DMS 273 (cell line): ENCODE measurements around the gene TBX18.

Experiments used
- DNase-seq: peaks from one replicate; lab custom pipeline; 2025; ENCODE audit not compliant: unreplicated experiment; lab: John Stamatoyannopoulos, UW

TBX18 gene

GRCh38 chr6:84773133-84773430, 8.7 kb upstream of the TBX18 start:
- DNase-seq: no peak

- no peak for DNase-seq
Observed at GRCh38 chr6:84772428-84773132, 8.2 kb upstream of the TBX18 start.

DNA sequence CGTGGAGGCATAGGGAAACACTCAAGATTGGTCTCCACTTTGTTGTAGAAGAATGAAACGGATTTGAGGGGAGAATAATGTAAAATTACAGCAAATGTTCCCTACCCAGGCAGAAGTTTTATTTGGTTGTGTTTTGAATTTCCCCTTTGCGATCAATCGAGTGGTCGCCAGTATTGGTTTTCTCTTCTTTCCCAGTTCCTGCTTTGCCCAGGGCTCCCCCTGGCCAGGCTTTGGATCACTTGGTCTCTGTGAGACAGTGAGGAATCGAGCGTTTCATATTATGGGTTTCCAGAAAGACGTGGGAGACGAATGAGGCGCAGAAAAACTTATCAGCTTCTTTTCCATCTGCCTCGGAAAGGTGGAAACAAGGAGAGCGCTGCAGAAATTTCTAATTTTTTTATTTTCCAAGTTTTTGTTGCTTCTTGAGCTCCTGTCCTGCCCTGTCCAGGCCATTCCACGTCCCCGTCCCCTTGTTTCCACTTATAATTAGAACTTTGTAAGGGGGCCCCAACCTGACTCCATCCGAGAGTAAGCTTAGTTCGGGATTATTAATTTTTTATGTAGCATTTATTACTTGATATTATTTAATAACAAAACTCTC, 7.5 kb upstream of the TBX18 start:
- no peak for DNase-seq

GRCh38 chr6:84771125-84771755, 6.8 kb upstream of the TBX18 start:
- no peak for DNase-seq

DNA sequence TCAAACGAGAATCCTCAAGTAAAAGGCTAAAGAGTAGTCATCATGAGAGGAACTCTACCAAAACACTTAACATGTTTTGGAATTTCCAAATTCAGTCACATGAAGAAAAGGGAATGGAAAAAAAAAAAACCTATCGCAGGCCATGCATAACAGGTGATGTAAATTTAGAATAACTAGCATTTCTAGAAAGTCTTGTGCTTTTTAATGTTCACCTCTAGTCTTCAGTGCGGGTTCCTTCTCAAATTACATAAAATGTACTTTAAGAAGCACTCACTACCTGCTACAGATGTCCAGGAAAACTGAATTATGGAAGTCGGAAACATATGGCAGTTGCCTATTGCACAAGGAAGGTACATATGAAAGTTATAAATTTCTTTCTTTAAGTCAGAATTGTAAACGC, 6.1 kb upstream of the TBX18 start:
- DNase-seq: no peak

DNA sequence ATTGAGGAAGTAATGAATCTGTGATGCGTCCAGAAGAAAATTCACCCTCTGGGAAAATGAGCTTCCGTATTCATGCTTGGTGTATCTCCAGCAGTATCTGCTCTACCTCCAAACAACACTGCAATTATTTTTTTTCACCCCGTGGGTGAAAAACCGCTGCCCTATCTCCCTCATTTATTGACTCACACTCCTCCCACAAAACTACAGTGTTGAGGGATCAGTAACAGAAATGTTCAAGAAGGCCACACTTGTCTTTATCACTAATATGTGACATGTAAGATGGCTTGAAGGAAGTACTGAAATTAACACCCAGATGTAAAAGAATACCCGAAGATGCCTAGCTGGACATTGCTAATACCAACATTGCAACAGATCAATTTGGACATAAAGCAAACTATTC, 4.9 kb upstream of the TBX18 start:
- no peak for DNase-seq

- DNase-seq: no peak
Observed at GRCh38 chr6:84768442-84769174, 4.2 kb upstream of the TBX18 start.

GRCh38 chr6:84767526-84768201, 3.3 kb upstream of the TBX18 start:
- no peak for DNase-seq

DNA sequence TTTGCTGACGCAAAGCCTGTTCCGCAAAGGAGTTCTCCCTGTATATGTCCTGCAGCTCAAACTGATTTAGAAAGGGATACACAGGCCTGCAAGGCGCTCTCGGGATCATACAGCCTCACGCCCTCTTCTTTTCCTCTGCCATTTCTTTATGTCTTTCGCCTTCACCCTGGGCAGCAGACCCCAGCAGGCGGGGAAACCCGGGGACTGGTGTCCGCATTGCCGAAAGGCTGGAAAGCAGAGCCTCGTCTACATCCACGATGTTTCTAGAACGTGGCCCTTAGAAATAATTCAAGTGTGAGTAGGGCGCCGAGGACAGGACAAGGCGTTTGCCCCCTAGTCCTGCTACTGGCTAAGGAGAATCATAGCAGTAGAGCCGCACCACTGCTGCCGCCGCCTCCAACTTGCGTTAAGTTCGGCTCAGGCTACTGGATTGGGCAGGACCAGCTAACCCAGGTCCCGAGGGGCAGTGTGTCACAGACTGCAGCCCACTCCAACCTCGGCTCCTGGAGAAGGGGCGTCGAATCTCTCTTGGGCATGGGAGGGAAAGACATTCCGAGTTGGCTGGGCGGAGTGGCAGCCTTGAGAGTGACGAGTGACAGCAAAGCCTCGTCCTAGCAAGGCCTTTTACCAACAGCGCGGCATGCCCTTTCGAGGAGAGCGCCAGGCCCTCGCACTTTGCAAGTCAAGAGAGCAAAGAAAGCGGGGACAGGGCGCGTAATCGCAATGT, 2.6 kb upstream of the TBX18 start:
- DNase-seq: no peak

DNA sequence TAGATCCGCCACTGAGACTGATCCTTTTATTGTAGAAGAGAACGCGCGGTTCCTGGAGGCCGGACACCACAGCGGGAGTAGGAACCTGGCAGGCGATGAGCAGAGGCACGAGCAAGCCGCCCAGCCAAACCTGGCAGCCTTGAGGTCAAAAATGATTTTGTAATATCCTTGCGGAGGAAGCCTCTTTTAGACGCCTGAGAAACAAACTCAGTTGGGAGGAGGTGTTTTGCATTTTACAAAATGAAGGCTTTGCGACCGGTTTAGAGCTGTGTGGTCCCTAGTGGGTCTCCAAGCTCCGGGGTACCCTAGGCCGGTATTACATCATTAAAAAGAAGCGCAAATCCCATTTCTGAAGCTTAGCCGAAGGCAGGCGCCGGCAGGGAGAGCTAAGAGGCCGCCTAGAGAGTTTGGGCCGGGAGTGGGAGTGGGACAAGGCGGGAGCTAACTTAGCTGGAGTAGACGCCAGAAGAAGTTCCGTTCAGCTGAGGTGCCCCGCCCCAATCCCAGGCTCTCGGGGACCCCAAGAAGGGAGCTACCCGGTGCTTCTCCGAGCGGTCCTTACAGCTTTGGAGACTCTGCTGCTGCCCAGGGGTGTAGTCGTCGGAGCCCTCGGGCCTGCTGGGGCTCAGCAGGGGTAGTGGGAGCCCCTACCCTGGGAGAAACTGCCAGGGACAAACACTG, 1.9 kb upstream of the TBX18 start:
- DNase-seq: no peak

GRCh38 chr6:84763886-84764331, 489 bp downstream of the TBX18 start:
- DNase-seq: peak; percentile 38

DNA sequence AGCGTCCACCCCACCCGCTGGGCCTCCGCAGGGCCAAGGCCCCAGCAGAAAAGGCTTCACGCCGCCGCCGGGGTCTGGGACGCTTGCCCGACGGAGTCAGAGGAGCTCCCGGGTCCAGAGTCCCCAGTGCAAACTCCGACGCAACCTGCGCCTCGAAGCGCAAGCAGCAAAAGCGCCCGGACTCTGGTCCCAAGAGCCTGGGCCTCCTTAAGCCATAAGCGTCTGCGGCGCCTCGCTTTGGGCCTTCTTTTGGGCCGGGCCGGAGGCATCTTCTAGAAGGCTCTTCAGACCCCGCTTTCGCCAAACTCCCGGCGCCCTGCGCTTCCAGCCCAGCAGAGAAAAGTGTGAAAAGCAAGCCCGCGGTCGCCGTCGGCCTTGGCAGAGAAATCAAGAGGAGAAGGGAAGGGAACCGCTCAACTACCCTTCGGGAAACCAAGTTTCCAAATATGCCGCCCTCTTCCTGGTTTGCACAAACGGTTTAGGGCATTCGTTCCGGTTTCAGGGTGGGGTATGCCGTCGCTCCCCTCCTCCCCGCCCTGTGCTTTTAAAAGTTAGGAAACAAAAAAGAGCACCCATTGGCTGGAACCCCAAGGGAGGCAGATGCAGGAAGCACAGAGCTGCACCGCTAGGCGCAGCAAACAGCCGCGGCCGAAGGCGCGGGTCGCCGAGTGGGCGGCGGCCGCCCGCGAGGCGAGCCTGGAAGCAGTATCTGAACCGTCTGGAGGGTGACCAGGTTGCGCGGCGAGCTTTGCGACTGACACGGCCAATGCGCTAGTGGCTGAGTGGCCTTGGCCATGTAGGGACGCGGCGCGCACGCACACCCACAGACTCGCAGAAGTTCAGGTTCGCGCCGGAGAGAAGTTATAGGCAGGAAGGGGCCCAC, 1.2 kb downstream of the TBX18 start:
- DNase-seq: peak; percentile 41

GRCh38 chr6:84762220-84763002, 2.0 kb downstream of the TBX18 start:
- no peak for DNase-seq

- no peak for DNase-seq
Observed at GRCh38 chr6:84758486-84758885, 5.9 kb downstream of the TBX18 start.

DNA sequence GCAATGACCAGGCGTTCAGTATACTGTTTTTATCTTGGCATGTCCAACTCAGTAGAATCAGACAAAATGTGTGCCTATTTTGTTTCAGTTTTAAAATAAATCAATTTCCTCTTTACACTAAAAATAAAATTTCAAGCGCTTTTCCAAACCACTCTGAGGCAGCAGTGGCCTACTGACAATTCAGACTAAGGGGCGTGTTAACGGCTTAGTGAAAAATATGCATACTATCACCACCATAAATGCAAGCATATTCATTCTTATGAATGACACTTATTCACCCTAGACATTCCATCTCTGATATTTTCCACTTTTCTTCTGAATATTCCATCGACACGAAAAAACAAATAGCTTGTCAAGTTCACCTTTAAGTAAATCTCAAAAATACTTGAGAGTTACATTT, 7.5 kb downstream of the TBX18 start:
- no peak for DNase-seq

DNA sequence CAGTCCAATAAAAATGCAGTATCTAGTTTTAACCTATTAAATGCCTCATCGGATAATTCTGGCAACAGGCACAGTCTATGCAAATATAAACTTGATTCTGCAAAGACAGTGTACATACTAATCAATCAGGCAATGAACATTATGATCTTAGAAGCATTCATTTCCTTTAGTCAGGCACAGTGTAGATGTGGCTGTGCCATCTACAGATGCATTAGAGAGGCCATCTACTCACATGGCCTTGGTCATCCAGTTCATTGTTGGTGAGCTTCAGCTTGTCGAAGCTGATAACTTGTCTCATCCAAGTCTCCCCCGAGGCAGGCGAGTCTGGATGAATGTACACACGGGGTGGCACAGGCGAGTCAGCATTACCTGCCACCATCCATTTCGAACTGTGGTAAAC, 7.9 kb downstream of the TBX18 start:
- DNase-seq: no peak

- DNase-seq: no peak
Observed at GRCh38 chr6:84753173-84753572, 11.2 kb downstream of the TBX18 start.

- no peak for DNase-seq
Observed at GRCh38 chr6:84752118-84752850, 12.1 kb downstream of the TBX18 start.
